ENCODE results near the gene VPS50.
"Not testable (repeated sequence)": the region's sequence is repeated elsewhere in the genome, so short reads cannot be mapped to it uniquely, and the experiment has no call there.

The VPS50 gene

GRCh38 chr7:93350338-93350737, 118.2 kb downstream of the VPS50 start:
- DNase-seq: no peak

GRCh38 chr7:93352881-93353280, 120.7 kb downstream of the VPS50 start:
- DNase-seq: no peak

DNA sequence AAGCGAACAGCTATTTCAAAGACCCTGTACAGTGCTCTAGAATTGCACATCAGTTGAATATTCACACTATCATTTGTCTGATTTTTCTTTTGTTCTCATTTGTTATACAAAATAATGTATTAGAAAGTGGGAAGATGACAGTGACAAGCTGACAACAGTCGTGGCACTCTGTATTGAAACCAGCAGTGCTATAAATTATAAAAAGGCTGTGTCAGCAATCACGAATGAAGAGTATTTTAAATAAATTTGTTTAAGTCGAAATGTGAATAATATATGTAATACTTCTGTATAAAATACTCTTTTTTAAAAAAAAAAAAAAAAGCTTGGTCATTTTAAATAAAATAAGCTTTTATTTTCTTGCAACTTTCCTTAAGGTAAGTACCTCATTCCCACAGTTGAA, 122.6 kb downstream of the VPS50 start:
- no peak for DNase-seq

- DNase-seq: no peak
These were observed 127.5 kb downstream of the VPS50 start for GRCh38 chr7:93359520-93360198.

GRCh38 chr7:93361853-93362252, 129.7 kb downstream of the VPS50 start:
- DNase-seq: no peak

DNA sequence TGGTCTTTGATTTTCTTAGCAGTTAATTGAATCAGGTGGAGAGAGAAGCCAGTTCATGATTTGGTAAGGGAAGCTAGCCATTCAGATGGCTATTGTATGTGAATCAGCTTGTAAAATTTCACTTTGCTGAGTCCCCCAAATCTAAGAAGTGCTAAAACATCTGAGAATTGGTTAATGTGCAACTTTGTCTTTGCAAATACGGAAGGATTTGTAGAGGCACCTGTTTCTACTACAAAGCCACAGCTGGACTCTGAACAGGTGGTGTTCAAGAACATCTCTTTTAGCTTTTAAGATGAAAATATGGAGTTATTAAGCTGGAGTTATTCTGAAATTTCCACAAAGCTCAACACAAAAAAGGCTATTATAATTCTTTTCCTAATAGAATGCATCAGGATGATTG, 132.6 kb downstream of the VPS50 start:
- DNase-seq: no peak

DNA sequence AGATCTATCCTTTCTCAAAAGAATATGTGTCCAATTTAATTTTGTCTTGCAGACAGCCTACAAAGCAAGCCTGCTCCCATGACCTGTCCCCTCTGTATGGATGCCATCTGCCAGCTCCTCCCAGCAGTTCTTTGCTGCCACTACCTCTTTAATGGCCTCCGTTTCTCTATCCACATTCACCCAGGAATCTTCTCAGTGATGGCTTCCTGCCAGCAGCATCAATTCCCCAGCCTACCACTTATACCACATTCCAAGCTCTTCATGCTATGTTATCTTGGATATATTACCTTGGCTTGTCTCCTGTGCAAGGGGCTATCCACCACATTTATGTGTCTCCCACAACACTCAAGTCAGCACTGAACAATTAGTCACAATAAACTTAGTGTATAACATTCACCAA, 133.2 kb downstream of the VPS50 start:
- DNase-seq: no peak

DNA sequence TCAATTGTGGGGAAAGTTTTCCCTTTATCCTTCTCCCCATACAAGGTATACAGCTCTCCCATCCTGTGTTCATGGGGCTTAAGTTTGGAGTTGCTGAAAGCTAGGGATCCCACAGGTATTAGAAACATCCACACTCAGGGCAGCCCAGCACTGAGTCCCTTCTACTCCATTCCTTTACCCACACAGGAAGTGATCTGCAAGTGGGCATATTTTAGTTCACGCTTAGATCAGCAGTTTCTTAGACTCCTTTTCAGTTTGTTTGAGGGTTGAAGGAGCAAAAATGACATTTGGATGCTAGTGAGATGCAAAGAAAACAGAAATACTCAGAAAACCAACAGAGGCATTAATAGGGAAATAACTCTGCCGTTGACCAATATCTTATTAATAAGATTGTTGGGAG, 134.7 kb downstream of the VPS50 start:
- no peak for DNase-seq

DNA sequence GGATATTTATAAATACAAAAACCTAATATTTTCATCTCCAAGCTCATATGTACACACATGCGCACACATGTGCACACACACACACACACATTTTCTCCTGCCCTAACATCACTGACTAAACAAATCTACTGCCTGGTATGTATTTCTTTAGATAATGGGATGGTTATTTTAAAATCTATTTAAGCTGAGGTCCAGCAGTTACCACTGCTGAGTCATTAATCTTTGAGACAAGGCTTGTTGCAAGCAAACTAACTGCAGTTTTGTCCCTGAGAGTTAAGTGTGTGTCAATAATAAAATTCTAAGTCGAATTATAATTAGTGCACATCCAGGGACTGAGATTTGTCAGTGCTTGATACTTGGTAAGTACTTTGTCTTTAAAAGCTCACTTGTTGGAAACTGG, 135.1 kb downstream of the VPS50 start:
- DNase-seq: no peak

- DNase-seq: not testable (repeated sequence)
These were observed 138.8 kb downstream of the VPS50 start for GRCh38 chr7:93370937-93371336.

GRCh38 chr7:93373537-93373936, 141.4 kb downstream of the VPS50 start:
- no peak for DNase-seq

DNA sequence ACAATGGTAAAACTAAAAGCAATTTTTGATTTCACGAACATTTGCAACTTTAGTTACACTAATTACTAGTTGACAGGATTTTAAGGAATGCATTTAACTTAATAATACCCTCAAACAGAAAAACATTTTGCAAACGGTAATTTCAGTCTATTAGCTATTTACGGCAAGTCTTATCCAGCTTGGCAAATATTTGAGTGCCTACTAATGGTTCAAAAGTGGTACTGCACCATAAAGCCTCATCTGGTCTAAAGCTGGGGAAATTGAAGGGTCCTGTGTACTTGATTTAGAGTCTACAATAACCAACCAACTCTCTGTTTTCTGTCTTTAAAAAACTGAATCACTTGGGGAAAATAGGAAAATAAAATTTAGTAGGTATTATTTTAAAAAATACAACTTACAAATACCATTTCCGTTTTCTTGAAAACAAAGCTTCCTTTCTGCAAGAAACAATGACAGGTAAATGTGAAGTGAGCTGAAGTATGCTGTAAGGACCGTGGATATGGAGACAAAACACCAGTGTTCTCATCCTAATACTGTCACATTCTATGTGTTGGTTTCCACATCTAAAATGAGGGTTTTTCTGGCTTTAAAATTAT, 142.3 kb downstream of the VPS50 start:
- DNase-seq: no peak

- no peak for DNase-seq
These were observed 143.4 kb downstream of the VPS50 start for GRCh38 chr7:93375603-93376002.

DNA sequence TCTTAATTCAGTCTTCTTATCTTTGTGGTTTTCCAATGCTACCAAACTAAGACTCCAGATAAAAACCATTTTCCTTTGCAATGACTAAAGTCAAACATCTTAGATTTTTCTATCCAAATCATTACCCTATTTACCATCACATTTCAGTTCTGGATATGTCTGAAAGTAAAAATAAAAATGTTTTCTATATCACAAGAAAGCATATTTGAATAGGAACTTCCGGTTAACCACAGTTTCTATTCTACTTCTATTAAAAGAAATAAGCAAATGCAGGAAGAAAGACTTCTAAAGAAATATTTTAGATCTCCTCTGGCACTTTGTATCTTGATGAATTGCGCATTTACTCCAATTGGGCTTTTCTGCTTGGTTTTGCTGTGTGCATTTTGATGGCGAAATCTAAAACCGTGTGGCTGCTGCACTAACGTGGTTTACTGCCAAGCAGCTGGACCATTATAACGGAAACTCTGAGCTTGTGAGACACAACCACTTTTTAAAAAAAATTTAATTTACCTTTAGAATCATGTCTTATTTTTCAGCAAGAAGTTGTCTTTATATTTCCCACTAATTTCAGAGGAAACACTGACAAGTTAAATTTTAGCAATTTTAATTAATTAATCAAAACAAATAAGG, 146.1 kb downstream of the VPS50 start:
- DNase-seq: no peak

GRCh38 chr7:93382362-93382761, 150.2 kb downstream of the VPS50 start:
- no peak for DNase-seq

DNA sequence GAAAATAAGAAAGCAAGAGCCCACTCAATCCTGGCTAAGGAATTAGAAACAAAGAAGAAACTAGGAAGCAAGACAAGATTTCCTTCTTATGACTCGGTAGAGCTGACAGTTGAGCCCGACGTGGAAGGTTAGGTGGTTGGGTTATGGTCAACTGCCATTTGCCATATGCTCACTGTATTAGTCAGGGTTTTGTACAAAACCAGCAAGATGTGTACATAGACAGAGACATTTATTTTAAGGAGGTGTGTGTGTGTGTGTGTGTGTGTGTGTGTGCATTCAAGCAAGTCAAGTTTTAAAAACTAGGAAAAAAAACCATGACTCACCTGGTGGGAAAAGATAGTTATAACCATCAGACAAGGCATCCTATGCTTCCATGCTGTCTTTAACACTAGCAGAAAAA, 158.5 kb downstream of the VPS50 start:
- DNase-seq: no peak

- DNase-seq: no peak
These were observed 160.8 kb downstream of the VPS50 start for GRCh38 chr7:93392984-93393383.

- no peak for DNase-seq
These were observed 167.5 kb downstream of the VPS50 start for GRCh38 chr7:93399642-93400041.

GRCh38 chr7:93402944-93403343, 170.8 kb downstream of the VPS50 start:
- no peak for DNase-seq

- no peak for DNase-seq
These were observed 175.1 kb downstream of the VPS50 start for GRCh38 chr7:93407239-93407638.

GRCh38 chr7:93409324-93409723, 177.2 kb downstream of the VPS50 start:
- no peak for DNase-seq
